Tibial nerve (tissue), 4 donors: ENCODE data around the gene PATL1.

Source experiments
- CTCF ChIP-seq, 5 experiments: fragments of 200-600 bp in 3 of 5; fragments of 450-650 bp in 2 of 5; sonication (generic) in 3 of 5; IDR thresholded peaks; one replicate each; pipeline ENCODE4 v1.5.1; 2016 to 2019; ENCODE audit warnings: antibody characterized with exemption in 5 of 5, mild to moderate bottlenecking in 3 of 5, moderate library complexity in 2 of 5
- EP300 ChIP-seq, 2 donors: sonication (generic); formaldehyde crosslinking; IDR thresholded peaks; one replicate each; pipeline ENCODE4 v1.6.1; 2017; ENCODE audit warnings: antibody characterized with exemption in 2 of 2, mild to moderate bottlenecking in 1 of 2
- POLR2A ChIP-seq, 2 donors: fragments of 450-650 bp; IDR thresholded peaks; one replicate each; pipeline ENCODE4 v1.6.1; 2017; ENCODE audit warnings: antibody characterized with exemption in 2 of 2, mild to moderate bottlenecking in 2 of 2, moderate library complexity in 2 of 2

- TF ChIP-seq CTCF (IDR thresholded peaks at IDR 0.05) = no peak
- TF ChIP-seq POLR2A (IDR thresholded peaks at IDR 0.05) = no peak
- no peak for TF ChIP-seq EP300 (IDR thresholded peaks at IDR 0.05)
These were observed 10.0 kb upstream of the PATL1 start for GRCh38 chr11:59678813-59679165.
